C4-2B (cell line): ENCODE measurements around the gene PDZD8.

ENCODE experiments used
- ZFX ChIP-seq: fragments of 450-650 bp; IDR thresholded peaks from 2 replicates; pipeline ENCODE4 v1.6.1; 2017
- TF ChIP-seq, protein P1 (sequence below): fragments of 450-650 bp; conservative IDR thresholded peaks from 2 replicates; pipeline ENCODE4 v1.5.1; 2017; ENCODE audit warnings: mild to moderate bottlenecking

DNA sequence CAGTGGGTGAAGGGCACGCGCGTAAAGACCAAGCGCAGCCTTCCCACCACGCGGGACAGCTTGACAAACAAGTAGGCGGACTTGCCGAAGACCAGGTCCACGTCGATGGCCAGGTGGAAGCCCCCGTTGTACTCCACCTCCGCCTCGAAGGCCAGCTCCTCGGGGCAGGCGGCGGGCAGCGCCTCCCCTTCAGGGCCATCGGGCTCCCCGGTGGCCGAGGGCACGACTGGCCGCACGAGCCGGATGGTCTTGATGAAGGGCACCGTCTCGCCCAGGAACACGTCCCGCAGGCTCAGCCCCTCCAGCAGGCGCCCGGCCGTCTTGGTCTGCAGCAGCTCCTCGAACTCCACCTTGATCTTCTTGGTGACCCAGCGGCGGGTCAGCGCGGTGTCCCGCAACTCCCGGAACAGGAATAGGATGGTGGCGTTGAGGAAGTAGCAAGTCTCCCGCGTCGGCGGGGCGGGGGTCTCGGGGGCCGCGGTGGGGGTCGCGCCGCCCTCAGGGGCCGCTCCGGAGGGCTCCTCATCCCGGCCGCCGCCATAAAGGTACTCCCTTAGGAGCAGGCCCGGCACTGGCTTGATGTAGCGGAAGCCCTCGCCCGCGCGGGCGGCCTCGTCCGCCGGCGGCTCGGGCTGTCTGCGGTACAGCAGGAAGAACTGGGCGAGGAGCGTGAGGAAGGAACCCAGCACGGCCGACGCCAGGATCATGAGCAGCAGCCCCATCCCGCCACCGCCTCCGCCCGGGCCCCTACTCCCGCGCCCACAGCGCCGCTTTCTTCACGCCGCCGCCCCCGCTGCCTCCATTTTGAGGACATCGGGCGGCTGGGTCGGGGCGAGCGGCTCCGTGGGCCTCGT, 507 bp downstream of the PDZD8 start:
- TF ChIP-seq, protein P1, sequence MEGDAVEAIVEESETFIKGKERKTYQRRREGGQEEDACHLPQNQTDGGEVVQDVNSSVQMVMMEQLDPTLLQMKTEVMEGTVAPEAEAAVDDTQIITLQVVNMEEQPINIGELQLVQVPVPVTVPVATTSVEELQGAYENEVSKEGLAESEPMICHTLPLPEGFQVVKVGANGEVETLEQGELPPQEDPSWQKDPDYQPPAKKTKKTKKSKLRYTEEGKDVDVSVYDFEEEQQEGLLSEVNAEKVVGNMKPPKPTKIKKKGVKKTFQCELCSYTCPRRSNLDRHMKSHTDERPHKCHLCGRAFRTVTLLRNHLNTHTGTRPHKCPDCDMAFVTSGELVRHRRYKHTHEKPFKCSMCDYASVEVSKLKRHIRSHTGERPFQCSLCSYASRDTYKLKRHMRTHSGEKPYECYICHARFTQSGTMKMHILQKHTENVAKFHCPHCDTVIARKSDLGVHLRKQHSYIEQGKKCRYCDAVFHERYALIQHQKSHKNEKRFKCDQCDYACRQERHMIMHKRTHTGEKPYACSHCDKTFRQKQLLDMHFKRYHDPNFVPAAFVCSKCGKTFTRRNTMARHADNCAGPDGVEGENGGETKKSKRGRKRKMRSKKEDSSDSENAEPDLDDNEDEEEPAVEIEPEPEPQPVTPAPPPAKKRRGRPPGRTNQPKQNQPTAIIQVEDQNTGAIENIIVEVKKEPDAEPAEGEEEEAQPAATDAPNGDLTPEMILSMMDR = no peak
- peak; percentile 89 for TF ChIP-seq ZFX
